Osteoblast (primary cell): ENCODE results near the gene OR12D1. TPM values are rescaled to one million over a fixed set of nuclear protein-coding genes. Genes with fewer than 3 reads are reported as not detected.

ENCODE experiments used
- DNase-seq: peaks from one replicate; pipeline ENCODE4 v3.0.0; 2011; ENCODE audit warnings: low spot score, mixed read lengths; ENCODE audit not compliant: insufficient read length; ENCODE audit errors: missing footprints
- H2AFZ ChIP-seq: 2 replicates; pipeline ENCODE4 v1.6.0; 2011; ENCODE audit warnings: mild to moderate bottlenecking, low read length
- H3K27ac ChIP-seq: 2 replicates; pipeline ENCODE4 v1.5.1; 2011; ENCODE audit warnings: mild to moderate bottlenecking, low read depth, low read length, moderate library complexity
- H3K27me3 ChIP-seq: 2 replicates; pipeline ENCODE4 v1.6.0; 2012; ENCODE audit warnings: mild to moderate bottlenecking, control low read depth, inconsistent platforms, low read length, moderate library complexity; ENCODE audit not compliant: insufficient read depth
- H3K36me3 ChIP-seq: 2 replicates; pipeline ENCODE4 v1.5.1; 2011; ENCODE audit warnings: mild to moderate bottlenecking, low read length, control low read depth, moderate library complexity; ENCODE audit not compliant: insufficient read depth
- H3K4me1 ChIP-seq: 2 replicates; pipeline ENCODE4 v1.5.1; 2011; ENCODE audit warnings: mild to moderate bottlenecking, low read length, control low read depth, moderate library complexity; ENCODE audit not compliant: insufficient read depth
- H3K4me2 ChIP-seq: 2 replicates; pipeline ENCODE4 v1.6.0; 2011; ENCODE audit warnings: mild to moderate bottlenecking, low read length; ENCODE audit not compliant: insufficient read depth
- H3K4me3 ChIP-seq: fragments of 200-600 bp; sonication (generic); 3 replicates; pipeline ENCODE4 v1.5.1; 2012; ENCODE audit warnings: mild to moderate bottlenecking, low read length, inconsistent platforms; ENCODE audit not compliant: insufficient read depth
- H3K79me2 ChIP-seq: 2 replicates; pipeline ENCODE4 v1.6.0; 2012; ENCODE audit warnings: mild to moderate bottlenecking, low read length, control low read depth, inconsistent platforms; ENCODE audit not compliant: insufficient read depth
- H3K9me3 ChIP-seq: 2 replicates; pipeline ENCODE4 v1.5.1; 2011; ENCODE audit warnings: low read depth, low read length, control low read depth
- H4K20me1 ChIP-seq: 2 replicates; pipeline ENCODE4 v1.6.0; 2012; ENCODE audit warnings: mild to moderate bottlenecking, low read length, control low read depth; ENCODE audit not compliant: insufficient read depth
- total RNA-seq: library from RNA; depleted of rRNA; stranded (reverse); fragments of >200 nt; gene quantifications from 2 replicates; pipeline ENCODE4 v1.2.3, GENCODE V29; 2012
- TF ChIP-seq, protein P1 (sequence below): IDR thresholded peaks from 2 replicates; pipeline ENCODE4 v1.5.1; 2011; ENCODE audit warnings: mild to moderate bottlenecking, low read depth, low read length, moderate library complexity; ENCODE audit errors: extremely low read depth

The OR12D1 gene
- total RNA-seq, 1 donor, result not detected

DNA sequence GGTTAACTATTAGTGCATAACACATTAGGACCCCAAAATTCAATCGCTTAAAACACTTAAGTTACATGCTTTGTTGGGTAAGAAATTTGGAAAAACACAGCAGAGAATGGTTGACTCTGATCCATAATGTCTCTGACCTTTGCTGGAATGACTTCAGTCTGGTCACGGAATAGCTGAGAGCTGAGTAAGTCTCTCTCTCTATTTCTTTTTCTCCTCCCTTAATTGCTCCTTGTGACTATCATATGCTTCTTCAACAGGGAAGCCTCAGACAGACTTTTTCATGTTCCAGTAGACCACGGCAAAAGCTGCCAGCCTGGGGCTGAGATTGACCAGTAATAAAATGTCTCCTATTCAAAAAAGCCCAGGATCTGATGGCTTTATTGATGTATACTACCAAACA lies 4.8 kb downstream of the OR12D1 start:
- Histone ChIP-seq H3K27me3 (no peaks in the 10 kb centered on the region), H3K79me2 (no peaks in the 10 kb centered on the region)
- DNase-seq, result no peak

DNA sequence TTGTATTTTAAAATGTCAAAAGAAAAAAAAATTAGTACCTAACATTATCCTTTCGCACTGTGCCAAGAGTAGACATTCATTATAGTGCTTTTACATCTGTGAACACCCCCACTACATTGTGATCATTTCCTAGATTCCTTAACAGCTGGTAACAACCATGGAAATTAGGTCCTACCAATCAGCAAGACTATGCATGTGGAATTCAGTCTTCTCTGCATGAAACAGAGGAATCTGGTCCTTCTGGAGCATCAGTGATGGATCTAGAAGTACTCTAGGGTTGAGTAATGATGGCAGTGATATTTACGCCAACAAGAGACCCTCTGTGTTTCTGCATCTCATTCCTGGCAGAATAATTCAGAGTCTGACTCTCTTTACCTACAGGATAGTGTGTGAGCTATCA lies 9.4 kb downstream of the OR12D1 start:
- no peak for DNase-seq
- H3K27me3 ChIP-seq, result no peaks in the 10 kb centered on the region
- H4K20me1 ChIP-seq, result no peaks in the 10 kb centered on the region

More for the DNA sequence above, 4.8 kb downstream of the OR12D1 start:
- no peak overlapping the region for H2AFZ ChIP-seq
- no peaks in the 10 kb centered on the region for H3K9me3 ChIP-seq
- H3K4me2 ChIP-seq, result no peak overlapping the region
- no peak overlapping the region for H3K4me3 ChIP-seq
- TF ChIP-seq, protein P1, sequence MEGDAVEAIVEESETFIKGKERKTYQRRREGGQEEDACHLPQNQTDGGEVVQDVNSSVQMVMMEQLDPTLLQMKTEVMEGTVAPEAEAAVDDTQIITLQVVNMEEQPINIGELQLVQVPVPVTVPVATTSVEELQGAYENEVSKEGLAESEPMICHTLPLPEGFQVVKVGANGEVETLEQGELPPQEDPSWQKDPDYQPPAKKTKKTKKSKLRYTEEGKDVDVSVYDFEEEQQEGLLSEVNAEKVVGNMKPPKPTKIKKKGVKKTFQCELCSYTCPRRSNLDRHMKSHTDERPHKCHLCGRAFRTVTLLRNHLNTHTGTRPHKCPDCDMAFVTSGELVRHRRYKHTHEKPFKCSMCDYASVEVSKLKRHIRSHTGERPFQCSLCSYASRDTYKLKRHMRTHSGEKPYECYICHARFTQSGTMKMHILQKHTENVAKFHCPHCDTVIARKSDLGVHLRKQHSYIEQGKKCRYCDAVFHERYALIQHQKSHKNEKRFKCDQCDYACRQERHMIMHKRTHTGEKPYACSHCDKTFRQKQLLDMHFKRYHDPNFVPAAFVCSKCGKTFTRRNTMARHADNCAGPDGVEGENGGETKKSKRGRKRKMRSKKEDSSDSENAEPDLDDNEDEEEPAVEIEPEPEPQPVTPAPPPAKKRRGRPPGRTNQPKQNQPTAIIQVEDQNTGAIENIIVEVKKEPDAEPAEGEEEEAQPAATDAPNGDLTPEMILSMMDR, result no peak
- H3K27ac ChIP-seq, result no peak overlapping the region
- H3K4me1 ChIP-seq, result no peaks in the 10 kb centered on the region
- no peaks in the 10 kb centered on the region for H3K36me3 ChIP-seq
- no peaks in the 10 kb centered on the region for H4K20me1 ChIP-seq

DNA sequence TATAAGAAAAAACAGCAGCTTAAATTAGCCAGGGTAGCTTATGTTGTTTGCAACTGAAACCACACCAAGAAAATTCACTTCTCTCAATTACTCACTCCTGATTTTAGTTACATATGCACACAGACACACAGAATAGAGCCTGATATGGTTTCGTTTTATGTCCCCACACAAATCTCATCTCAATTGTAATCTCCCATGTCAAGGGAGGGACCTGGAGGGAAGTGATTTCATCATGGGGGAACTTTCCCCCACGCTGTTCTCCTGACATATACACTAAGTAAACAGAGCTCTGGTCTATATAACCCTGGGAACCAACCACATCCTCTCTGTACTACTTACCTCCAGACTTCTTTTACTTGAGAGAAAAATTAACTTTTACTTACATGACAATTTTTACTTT lies 9.8 kb downstream of the OR12D1 start:
- Histone ChIP-seq H3K27me3 (no peaks in the 10 kb centered on the region), H3K36me3 (no peaks in the 10 kb centered on the region), H3K27ac (no peak overlapping the region), H4K20me1 (no peaks in the 10 kb centered on the region), H3K9me3 (no peaks in the 10 kb centered on the region), H3K4me1 (no peaks in the 10 kb centered on the region), H3K4me2 (no peak overlapping the region), H2AFZ (no peak overlapping the region), H3K79me2 (no peaks in the 10 kb centered on the region), H3K4me3 (no peak overlapping the region)
- DNase-seq, result no peak
- TF ChIP-seq, protein P1, result no peak

More for the DNA sequence above, 9.4 kb downstream of the OR12D1 start:
- no peak overlapping the region for H3K4me3 ChIP-seq
- TF ChIP-seq, protein P1, result no peak
- H3K79me2 ChIP-seq, result no peaks in the 10 kb centered on the region
- H2AFZ ChIP-seq, result no peak overlapping the region
- no peak overlapping the region for H3K27ac ChIP-seq
- no peaks in the 10 kb centered on the region for H3K9me3 ChIP-seq
- H3K4me1 ChIP-seq, result no peaks in the 10 kb centered on the region
- H3K4me2 ChIP-seq, result no peak overlapping the region
- H3K36me3 ChIP-seq, result no peaks in the 10 kb centered on the region

DNA sequence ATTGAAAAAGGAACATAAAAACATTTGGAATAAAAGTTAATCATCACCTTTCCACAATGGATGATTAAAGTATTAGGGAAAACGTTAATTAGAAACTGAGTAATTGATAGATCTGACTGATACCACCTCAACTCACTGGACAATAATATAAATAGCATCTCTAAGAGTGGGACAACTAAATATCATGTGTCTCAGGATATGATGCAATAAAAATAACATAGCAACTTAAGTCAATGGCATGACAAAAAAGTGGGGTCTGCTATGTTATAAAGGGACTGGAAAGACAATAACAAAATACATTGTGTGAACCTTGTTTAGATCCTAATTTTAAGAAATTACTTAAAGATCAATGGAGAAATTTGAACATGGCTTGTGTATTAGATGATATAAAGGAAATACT lies 10.3 kb downstream of the OR12D1 start:
- Histone ChIP-seq H3K27me3 (no peaks in the 10 kb centered on the region), H3K4me3 (no peak overlapping the region), H3K9me3 (no peaks in the 10 kb centered on the region), H3K27ac (no peak overlapping the region), H2AFZ (no peak overlapping the region), H3K36me3 (no peaks in the 10 kb centered on the region), H4K20me1 (no peaks in the 10 kb centered on the region), H3K79me2 (no peaks in the 10 kb centered on the region), H3K4me2 (no peak overlapping the region), H3K4me1 (no peaks in the 10 kb centered on the region)
- TF ChIP-seq, protein P1, result no peak
- no peak for DNase-seq
